Glutamatergic neuron (in vitro differentiated cells): ENCODE results near the gene C1GALT1C1L. TPM values are rescaled to one million over a fixed set of nuclear protein-coding genes. Genes with fewer than 3 reads are reported as not detected.

Experiments used
- DNase-seq: peaks from one replicate; pipeline ENCODE4 v3.0.0; 2022
- H3K27ac Mint-ChIP-seq: one replicate; pipeline ENCODE4 v1.8.0; 2020; ENCODE audit warnings: mild to moderate bottlenecking, mixed read lengths, inconsistent platforms; ENCODE audit not compliant: unreplicated experiment
- H3K27me3 Mint-ChIP-seq: one replicate; pipeline ENCODE4 v1.8.0; 2020; ENCODE audit warnings: mild to moderate bottlenecking, moderate library complexity, mixed read lengths, inconsistent platforms; ENCODE audit not compliant: unreplicated experiment
- H3K36me3 Mint-ChIP-seq: one replicate; pipeline ENCODE4 v1.8.0; 2020; ENCODE audit warnings: mild to moderate bottlenecking, mixed read lengths, inconsistent platforms; ENCODE audit not compliant: unreplicated experiment
- H3K4me1 Mint-ChIP-seq: one replicate; pipeline ENCODE4 v1.8.0; 2020; ENCODE audit warnings: mild to moderate bottlenecking, low read depth, mixed read lengths, inconsistent platforms; ENCODE audit not compliant: unreplicated experiment
- H3K4me3 Mint-ChIP-seq: one replicate; pipeline ENCODE4 v1.8.0; 2020; ENCODE audit warnings: mild to moderate bottlenecking, mixed read lengths, inconsistent platforms; ENCODE audit not compliant: unreplicated experiment
- H3K9me3 Mint-ChIP-seq: one replicate; pipeline ENCODE4 v1.8.0; 2020; ENCODE audit warnings: mild to moderate bottlenecking, moderate library complexity, mixed read lengths, inconsistent platforms; ENCODE audit not compliant: unreplicated experiment
- total RNA-seq: library from RNA; stranded (reverse); fragmentation: NEBNext Ultra II Directional; extraction: Animal tissue kit (Norgen Biotek cat#: 25700); gene quantifications from one replicate; pipeline ENCODE4 v1.2.1, GENCODE V29; 2021; ENCODE audit not compliant: unreplicated experiment
- TF ChIP-seq, protein P1 (sequence below): fragments of 200-600 bp; sonication (generic); IDR thresholded peaks from one replicate; pipeline ENCODE4 v1.5.0; 2021; ENCODE audit not compliant: partially characterized antibody, unreplicated experiment

The C1GALT1C1L gene
- total RNA-seq, 1 donor from 2014 or later: 0.49 TPM

DNA sequence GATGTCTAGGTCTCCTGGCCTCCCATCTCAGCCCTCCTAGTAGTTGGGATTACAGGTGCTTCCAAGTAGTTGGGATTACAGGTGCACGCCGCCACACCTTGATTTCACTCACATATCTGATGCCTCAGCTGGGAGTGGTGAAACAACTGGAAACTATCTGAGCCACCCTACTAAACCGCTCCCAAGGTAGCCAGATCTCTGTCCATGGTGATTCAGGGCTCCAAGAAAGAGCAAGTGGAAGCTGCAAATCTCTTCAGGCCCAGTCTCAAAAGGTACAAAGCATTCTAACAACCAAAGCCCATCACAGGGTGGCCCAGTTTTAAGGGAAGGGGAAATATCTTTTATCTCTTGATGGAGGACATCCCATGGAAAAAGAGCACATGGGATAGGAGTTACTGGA, 19.0 kb downstream of the C1GALT1C1L start:
- no peaks in the 10 kb centered on the region for H3K36me3 Mint-ChIP-seq
- no peak overlapping the region for H3K4me3 Mint-ChIP-seq

DNA sequence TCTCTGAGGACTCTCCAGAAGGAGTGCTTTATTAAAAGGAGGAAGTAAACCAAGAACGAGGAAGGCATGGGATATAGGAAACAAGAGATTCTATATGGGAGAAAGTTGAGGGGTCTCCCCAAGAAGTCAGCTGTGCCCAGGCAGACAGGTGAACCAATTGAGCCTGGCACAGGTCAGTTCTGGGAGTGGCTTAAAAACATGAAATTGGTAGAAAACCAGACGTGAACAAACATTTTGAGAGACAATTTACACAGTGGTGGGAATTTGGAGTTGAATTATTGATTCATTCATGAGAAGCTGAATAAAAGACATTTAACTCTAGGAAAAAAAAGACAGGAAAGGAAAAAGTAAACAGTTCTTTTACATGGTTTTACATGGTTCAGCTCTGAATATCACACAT, 22.7 kb downstream of the C1GALT1C1L start:
- Mint-ChIP-seq H3K4me1 (no peaks in the 10 kb centered on the region), H3K27me3 (peaks cover 3% of the 10 kb centered on the region), H3K4me3 (no peak overlapping the region), H3K9me3 (no peaks in the 10 kb centered on the region), H3K27ac (no peak overlapping the region), H3K36me3 (no peaks in the 10 kb centered on the region)
- TF ChIP-seq, protein P1, sequence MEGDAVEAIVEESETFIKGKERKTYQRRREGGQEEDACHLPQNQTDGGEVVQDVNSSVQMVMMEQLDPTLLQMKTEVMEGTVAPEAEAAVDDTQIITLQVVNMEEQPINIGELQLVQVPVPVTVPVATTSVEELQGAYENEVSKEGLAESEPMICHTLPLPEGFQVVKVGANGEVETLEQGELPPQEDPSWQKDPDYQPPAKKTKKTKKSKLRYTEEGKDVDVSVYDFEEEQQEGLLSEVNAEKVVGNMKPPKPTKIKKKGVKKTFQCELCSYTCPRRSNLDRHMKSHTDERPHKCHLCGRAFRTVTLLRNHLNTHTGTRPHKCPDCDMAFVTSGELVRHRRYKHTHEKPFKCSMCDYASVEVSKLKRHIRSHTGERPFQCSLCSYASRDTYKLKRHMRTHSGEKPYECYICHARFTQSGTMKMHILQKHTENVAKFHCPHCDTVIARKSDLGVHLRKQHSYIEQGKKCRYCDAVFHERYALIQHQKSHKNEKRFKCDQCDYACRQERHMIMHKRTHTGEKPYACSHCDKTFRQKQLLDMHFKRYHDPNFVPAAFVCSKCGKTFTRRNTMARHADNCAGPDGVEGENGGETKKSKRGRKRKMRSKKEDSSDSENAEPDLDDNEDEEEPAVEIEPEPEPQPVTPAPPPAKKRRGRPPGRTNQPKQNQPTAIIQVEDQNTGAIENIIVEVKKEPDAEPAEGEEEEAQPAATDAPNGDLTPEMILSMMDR: no peak
- DNase-seq: no peak

More for the DNA sequence above, 19.0 kb downstream of the C1GALT1C1L start:
- no peaks in the 10 kb centered on the region for H3K9me3 Mint-ChIP-seq
- DNase-seq: no peak
- H3K27ac Mint-ChIP-seq: no peak overlapping the region
- TF ChIP-seq, protein P1: no peak
- no peaks in the 10 kb centered on the region for H3K4me1 Mint-ChIP-seq
- peaks cover 1% of the 10 kb centered on the region for H3K27me3 Mint-ChIP-seq

DNA sequence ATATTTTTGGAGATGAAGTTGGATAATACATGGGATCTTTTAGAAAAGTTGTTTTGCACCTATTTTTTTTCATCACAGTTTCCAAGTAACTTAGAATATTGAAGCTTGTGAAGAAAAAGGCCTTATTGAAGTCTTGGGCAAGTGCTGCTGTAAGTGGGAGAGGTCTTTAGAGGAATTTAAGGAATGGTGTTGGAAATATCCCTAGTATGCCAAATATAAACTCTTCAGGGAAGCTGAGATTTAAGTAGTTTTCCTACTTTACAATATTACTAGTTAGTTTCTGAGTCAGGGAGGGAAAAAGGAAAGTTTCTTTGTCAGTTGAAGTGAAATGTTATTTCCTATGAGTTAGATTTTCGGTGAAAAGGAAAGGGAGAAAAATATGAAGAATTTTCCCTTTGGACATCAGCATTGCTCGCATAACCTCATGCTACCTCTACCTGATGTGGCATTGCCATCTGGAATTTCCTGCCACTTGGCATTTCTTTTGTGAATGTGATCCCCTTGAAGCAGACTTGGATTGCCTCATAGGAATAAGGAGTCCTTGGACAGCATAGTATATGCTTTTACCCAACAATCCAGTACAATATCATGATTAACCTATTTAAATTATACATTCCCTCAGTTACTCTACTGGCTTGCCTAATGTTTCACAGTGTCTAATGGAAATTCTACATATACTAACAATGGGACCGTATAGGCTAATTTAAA, 27.1 kb downstream of the C1GALT1C1L start:
- Mint-ChIP-seq H3K27ac (no peak overlapping the region), H3K4me3 (no peak overlapping the region)

DNA sequence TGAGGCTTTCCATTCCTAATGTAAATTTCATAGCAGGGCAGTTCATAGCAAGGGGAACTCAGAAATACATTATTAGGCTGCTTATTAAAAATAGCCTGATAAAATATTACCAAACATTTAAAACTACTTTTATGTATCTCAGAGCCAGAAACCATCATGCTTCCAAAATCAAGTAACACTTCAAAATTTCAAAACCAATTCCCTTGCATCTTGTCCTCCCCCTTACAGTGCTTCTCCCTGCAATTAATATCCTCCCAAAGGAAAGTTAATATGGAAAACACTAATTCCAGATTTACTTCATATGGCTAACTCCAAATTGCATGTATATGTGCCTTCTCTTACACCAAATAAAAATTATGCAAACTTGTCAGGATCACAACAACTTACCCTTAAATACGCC, 32.5 kb downstream of the C1GALT1C1L start:
- H3K36me3 Mint-ChIP-seq: no peaks in the 10 kb centered on the region
- no peaks in the 10 kb centered on the region for H3K4me1 Mint-ChIP-seq
- no peak overlapping the region for H3K4me3 Mint-ChIP-seq
- no peak overlapping the region for H3K27ac Mint-ChIP-seq
- DNase-seq: no peak
- peaks cover 2% of the 10 kb centered on the region for H3K9me3 Mint-ChIP-seq
- no peaks in the 10 kb centered on the region for H3K27me3 Mint-ChIP-seq
- TF ChIP-seq, protein P1: no peak

More for the DNA sequence above, 27.1 kb downstream of the C1GALT1C1L start:
- DNase-seq: no peak
- no peaks in the 10 kb centered on the region for H3K36me3 Mint-ChIP-seq
- no peaks in the 10 kb centered on the region for H3K4me1 Mint-ChIP-seq
- peaks cover 1% of the 10 kb centered on the region for H3K27me3 Mint-ChIP-seq
- H3K9me3 Mint-ChIP-seq: no peaks in the 10 kb centered on the region
- TF ChIP-seq, protein P1: no peak

DNA sequence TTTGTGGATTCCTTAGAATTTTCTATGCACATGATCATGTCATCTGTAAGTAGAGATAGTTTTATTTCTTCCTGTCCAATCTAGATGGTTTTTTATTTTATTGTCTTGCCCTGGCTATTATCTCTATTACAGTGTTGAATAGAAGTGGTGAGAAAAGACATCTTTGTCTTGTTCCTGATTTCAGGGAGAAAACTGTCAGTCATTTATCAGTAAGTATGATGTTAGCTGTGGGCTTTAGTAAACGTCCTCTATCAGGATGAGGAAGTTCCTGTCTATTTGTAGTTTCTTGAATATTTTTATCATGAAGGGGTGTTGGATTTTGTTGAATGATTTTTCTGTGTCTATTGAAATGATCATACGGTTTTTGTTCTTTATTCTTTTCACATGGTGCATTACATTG, 33.9 kb downstream of the C1GALT1C1L start:
- H3K27me3 Mint-ChIP-seq: no peaks in the 10 kb centered on the region
- H3K27ac Mint-ChIP-seq: no peak overlapping the region
- H3K36me3 Mint-ChIP-seq: no peaks in the 10 kb centered on the region
- H3K9me3 Mint-ChIP-seq: peaks cover 2% of the 10 kb centered on the region
- no peak overlapping the region for H3K4me3 Mint-ChIP-seq
- TF ChIP-seq, protein P1: no peak
- no peaks in the 10 kb centered on the region for H3K4me1 Mint-ChIP-seq
- no peak for DNase-seq
